ENCODE results near the gene INCENP.
A peak's percentile ranks its signal among the peaks of the same experiment; 100 is the strongest.
"Not testable (repeated sequence)": the region's sequence is repeated elsewhere in the genome, so short reads cannot be mapped to it uniquely, and the experiment has no call there.

The INCENP gene

DNA sequence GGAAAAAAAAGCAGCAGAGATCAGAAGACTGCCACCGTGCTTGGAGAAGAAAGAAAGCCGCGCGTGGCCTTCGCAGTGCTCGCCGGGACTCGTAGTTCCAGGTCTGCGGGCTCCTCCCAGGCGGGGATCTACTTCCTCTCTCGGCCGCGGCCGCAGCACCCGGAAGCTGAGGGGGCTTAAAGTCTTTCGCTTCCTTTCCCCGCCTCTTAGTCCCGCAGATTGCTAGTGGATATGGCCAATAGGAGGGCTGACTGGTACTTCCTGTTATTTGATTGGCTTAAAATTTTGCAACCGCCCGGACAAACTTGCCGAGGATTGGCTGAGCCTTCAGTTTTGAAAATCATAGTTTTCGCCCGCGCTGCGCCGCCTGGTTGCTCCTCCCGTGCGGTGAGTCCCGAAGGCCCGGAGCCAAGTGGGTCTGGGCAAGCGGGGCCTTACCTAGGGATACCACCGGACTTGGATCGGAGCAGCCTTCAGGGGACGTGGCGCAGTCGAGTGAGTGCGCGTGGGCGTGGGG, at the start of gene INCENP:
Gene INCENP, plus strand, starts transcription at position 343 of the 517 bp plus-strand sequence. CDS start 4,151 bp downstream, outside the sequence.
- DNase-seq = peak; percentile 96

DNA sequence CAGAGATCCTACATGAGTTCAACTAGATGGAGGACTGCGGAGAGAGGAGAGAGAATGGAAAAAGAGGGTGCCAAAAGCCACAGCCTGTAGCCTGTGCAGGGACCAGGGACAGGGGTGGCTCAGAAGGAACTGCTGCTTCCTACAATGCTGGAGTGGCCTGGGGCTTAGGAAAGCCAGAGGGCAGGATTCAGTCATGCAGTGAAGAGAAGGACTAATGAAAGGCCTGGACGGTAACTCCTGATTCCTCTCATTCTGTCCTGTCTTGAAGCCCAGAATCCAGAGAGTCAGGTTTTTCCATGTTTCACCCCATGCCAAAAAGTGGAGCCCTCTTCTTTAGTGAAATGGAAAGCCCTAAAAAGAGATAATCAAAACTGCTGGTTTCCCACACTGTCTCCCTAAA, 48.4 kb upstream of the INCENP start:
- DNase-seq = no peak

DNA sequence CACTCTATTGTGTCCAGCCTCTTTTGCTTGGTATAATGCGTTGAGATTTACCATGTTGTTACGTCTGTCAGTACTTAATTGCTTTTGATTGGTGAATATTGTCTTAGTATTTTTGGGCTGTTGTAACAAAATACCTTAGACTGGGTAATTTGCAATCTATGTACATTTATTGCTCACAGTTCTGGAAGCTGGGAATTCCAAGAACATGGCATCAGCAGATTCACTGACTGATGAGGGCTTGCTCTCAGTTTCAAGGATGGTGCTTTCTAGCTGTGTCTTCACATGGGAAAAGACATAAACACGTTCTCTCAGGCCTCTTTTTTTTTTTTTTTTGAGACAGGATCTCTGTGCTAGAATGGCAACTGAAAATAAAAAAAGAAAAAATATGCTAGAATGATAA, 46.7 kb upstream of the INCENP start:
- no peak for DNase-seq

DNA sequence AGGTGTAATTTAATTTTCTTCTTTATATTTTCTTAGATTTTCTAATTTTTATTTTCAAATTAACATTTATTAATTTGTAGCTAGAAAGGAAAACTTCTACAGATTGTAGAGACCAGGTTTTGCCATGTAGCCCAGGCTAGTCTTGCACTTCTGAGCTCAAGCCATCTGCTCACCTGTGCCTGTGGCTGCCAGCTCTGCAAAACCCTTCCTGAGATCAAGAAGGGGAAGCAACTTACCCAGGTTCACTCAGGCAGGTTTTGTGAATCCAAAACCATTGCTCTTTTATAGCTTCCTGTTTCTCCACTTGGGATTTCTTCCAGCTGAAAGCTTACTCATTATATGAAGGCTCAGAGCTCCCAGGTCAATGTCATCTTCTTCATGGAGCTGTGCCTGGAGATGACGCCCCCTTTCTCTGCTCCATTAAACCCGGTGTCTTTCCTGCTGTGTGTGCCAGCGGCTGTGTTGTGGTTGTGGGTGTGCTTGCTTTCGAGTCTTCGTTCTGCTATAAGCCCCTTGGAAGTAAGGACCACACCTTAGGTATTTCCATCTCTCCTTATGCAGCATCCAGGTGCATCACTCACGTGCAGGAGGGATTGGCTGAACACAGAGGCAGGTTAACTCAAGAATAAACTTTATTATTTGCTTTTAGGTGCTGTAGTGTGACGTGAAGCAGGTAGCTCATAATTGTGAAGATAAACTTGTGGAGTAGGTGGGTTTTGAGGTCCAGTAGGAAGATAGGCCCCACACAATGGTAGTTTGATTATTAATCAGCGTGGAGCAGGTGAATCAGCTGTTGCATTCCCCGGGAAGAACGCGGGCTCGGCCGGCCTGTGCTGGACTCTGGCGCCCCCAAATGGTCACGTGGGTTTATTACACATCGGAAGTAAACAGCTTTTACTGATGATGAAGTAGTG, 42.2 kb upstream of the INCENP start:
- DNase-seq = no peak

DNA sequence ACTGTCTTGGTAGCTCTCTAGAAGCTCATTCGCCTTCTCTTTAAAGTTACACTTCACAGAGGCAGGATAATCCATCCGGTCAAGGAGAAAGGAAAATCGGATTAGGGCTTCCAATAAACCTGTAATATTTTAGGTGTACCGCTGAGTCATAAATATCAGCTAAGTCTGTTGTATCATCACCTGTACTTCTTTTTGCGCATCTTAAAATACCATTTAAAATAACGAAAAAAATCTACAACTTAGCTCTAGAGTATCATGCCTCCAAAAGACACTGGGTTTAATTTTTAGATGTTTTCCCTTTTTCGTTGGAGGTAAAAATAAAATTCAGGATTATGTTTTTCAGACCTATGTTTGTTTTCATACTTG, 41.5 kb upstream of the INCENP start:
- DNase-seq = no peak

DNA sequence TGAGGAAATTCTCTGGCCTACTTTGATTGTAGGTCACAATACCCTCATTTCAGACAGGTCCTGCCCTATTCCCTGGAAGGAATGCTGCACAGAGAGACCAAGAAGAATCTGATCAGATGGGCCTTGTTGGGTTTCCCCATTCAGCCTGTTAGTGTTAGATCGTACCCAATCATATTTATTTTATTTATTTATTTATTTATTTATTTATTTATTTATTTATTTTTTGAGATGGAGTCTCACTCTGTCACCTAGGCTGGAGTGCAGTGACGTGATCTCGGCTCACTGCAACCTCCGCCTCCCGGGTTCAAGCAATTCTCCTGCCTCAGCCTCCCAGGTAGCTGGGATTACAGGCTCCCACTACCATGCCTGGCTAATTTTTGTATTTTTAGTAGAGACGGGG, 39.0 kb upstream of the INCENP start:
- DNase-seq = not testable (repeated sequence)

DNA sequence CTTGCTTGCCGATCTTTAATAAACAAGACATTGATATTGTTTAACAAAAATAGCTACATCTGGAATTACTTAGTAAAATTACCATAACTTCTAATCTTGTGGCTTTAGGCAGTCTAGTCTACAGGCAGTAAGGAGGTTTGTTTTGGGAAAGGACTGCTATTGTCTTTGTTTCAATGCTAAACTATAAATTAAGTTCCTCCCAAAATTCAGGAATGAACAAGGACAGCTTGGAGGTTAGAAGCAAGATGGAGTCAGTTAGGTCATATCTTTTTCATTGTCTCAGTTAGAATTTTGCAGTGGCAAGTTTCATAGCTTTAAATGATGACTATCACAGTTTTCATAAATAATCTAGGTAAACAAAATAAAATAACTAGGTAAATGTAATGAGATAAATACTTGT, 36.1 kb upstream of the INCENP start:
- DNase-seq = no peak

DNA sequence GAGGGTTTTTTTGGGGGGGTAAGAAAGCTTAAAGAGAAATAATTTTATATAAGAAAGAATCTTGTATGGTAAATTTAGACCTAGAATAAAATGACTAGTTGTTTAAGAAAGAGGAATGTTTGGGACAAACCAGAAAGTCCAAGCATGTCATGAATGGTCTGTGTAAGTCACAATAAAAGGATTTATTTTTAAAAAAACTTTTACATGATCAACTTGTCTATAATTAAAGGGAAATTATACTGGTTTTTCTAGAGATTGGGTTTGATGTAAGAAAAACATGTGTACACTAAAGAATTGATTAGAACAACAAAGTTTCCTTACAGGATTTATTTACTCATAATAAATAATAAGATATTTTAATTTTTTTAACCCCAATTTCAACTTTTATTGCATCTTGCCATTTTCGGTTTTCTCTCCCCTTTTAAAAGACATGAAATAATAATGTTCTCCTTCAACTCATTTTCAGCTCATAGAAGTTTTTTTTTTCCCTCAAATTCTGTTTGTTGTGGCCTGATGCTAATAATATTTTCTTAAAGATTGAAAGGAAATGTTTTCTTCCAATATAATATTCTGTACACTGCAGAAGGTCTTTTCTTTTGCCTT, 35.4 kb upstream of the INCENP start:
- no peak for DNase-seq

DNA sequence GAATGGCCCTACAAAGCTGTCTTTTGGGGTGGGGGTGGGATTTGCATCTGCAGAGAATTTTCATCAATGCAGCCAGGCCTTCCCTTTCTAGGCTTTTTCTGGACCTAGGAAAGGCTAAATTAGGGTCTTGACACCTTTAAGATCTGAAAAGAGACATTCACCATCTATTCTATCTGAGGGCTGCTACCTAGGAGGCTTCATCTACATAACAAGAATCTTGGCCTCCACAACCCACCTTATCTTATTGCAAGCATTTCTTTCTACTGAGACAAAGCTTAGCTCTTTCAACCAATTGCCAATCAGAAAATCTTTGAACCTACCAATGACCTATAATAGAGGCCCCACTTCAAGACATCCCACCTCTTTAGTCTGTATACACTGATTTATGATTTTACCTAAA, 20.7 kb upstream of the INCENP start:
- no peak for DNase-seq

DNA sequence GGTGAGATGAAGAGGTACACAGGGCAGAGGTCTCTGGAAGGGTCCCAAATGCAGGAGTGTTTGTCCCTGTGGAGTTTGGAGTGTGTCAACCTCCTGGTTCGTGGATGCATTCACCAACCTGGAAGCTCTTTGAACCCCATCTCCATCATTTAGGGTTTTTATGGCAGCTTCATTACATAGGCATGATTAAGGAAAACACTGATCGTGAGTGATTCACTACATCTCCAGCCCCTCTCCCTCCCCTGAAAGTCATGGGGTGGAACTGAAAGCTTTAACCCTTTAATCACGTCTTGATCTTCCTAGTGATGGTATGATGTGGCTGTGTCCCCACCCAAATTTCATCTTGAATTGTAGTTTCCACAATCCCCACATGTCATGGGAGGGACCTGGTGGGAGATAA, 19.8 kb upstream of the INCENP start:
- no peak for DNase-seq

DNA sequence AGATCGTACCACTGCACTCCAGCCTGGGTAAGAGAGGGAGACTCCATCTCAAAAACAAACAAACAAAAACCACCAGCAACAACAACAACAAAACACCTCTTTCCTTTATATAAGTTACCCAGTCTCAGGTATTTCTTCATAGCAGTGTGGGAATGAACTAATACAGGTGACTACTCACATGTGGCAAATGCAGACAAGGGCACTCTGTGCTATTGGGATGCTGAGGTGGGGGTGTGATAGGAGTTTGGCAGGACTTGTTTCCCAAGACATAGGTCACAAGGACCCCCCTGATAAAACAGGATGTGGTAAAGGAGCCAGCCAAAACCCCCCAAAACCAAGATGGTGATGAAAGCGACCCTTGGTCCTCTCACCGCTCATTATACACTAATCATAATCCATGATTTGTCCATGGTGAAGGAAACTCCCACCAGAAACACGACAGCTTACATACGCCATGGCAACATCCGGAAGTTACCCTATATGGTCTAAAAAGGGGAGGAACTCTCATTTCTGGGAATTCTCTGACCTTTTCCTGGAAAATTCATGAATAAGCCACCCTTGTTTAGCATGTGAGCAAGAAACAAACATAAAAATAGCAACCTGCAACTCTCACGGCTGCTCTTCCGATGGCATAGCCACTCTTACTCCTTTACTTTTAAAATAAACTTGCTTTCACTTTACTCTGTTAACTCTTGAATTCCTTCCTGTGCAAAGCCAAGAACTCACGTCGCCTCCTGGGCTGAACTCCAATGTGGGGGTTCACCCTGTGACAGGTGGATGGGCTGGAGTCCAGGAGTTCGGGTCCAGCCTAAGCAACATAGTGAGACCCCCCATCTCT, 18.8 kb upstream of the INCENP start:
- DNase-seq = no peak

DNA sequence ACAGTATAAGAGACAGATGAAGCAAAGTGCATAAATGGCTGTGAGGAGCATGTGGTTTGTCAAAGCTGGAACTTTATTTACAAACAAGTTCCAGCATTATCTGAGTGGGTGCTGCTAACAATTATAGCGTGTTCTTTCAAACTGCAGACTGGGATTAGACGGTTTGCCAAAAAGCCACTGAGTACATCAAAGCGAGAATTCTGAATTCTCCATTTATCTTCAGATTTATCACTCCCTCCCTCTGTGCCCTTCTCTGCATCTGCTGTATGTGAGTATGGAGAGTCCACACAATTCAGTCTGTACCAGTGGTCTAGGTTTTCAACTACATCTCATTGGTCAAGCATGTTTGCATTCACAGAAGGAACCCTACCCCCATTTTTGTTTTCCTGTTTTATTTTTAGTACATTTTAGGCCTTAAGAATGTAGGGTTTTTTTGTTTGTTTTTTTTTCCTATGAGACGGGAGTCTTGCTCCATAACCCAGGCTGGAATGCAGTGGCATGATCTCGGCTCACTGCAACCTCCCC, 18.1 kb upstream of the INCENP start:
- no peak for DNase-seq

DNA sequence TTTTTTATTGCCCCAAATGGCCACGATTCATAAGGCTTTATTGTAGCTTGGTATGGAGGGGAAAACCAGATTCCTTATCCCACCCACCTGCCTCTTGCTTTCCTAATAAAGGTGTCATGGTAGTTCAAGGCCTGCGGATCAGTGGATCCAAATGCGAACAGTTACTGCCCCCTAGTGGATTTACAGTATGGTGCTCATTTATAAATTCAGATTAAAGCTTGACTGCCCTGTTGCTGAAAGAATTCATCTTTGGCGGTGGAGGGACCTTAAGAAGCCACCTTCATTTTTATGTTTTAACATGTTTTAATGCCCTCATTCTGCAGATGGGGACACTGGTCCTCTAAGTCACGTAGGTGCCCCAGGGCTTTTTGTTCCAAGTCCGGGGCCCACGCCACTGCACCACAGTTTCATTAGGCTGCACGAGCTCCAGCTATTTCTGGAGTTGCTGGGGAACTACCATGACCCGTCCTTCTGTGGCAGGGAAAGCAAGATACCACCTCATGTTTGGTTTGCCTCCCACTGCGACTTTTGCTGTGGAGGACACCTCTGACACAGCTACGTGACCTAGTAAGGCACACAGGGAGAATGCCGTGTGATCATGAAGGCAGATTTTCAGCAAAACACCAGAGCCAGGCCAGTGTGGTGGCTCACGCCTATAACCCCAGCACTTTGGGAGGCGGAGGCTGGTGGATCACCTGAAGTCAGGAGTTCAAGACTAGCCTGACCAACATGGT, 15.6 kb upstream of the INCENP start:
- no peak for DNase-seq

DNA sequence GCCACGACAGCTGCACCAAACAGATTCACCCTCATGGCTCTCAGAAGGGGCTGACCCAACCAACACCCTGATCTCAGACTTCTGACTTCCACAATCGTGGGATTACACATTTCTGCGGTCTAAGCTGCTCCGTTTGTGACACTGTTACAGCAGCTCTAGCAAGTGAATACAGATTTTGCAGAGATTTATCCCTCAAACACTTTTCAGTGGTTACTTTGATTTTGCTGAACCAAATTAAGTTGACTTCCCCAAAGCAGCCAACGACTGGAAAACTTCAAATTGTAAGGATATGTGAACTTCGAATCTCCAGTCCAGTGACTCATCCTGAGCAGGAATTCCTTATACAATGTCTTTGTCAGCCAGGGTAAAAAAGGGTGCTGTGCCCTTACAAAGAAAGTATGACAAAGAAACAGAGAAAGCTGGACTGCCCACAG, 14.8 kb upstream of the INCENP start:
- no peak for DNase-seq

DNA sequence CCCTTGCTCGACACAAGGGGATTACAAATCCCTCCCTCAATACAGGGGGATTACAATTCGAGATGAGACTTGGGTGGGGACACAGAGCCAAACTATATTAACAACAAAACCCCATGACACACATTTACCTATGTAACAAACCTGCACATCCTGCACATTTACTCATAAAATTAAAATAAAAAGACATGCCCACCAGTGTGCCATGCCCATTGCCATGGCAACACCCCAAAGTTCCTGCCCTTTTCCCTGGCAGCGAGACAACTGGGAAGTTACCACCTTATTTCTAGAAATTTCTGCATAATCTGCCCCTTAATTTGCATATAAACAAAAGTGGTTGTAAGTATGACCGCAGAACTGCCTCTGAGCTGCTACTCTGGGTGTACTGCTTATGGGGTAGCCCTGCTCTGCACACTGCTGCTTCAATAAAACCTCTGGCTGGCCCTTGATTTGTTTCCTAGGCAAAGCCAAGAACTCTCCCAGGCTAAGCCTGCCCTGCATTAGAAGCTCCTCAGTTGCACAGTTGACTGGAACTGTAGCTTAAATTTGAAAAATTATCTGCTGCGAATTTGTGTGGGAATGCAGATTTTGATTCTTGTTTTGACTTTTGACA, 8.6 kb upstream of the INCENP start:
- DNase-seq = no peak

DNA sequence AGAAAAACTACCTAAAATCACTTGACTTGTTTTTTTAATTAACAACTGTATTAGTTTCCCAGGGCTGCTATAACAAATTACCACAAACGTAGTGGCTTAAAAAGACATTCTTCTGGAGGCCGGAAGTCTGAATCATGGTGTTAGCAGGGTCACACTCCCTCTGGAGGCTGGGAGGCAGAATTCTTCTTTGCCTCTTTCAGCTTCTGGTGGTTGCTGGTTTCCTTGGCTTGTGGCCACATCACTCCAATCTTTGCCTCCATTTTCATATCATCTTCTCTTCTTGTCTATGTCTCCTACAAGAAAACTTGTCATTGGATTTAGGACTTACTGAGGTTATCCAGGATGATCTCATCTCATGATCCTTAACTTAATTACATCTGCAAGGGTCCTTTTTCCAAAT, 7.4 kb upstream of the INCENP start:
- DNase-seq = no peak

DNA sequence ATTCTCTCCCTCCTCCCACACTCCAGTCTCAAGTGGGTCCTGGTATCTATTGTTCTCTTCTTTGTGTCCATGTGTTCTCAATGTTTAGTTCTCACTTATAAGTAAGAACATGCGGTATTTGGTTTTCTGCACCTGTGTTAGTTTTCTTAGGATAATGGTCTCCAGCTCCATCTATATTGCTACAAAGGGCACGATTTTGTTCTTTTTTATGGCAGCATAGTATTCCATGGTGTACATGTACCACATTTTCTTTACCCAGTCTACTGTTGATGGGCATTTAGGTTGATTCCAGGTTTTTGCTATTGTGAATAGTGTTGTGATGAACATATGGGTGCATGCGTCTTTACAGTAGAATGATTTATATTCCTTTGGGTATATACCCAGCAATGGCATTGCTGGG, 4.2 kb upstream of the INCENP start:
- DNase-seq = no peak

DNA sequence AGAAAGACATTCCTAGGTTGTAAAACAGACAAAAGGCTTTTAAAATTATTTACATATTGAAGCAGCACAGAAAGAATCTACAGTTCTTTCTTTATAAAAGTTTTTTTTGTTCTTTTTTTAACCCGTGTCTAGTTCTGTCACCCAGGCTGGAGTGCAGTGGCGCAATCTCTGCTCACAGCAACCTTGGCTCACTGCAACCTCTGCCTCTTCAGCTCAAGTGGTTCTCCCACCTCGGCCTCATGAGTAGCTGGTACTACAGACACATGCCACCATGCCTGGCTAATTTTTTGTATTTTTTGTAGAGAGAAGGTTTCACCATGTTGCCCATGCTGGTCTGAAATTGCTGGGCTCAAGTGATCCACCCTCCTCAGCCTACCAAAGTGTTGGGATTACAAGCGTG, 3.8 kb upstream of the INCENP start:
- no peak for DNase-seq

DNA sequence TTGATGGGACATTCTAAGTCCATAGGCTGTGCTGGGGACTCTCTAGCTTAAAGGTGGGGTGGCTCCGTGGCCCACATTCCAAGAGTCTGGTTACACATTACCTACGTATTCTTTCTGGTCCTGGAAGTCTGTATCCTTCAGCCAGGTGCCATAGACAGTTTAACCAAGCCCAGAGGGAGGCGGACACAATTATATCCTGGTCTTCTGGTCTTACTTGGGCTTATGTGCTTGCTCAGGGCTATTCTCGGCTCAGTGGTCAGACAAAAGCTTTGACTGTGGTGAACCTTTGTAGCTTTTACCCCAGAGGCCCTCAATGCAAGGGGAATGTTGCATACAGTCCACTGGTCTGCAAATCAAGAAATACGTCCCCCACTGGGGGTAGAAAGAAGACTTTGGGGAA, 3.4 kb upstream of the INCENP start:
- no peak for DNase-seq

DNA sequence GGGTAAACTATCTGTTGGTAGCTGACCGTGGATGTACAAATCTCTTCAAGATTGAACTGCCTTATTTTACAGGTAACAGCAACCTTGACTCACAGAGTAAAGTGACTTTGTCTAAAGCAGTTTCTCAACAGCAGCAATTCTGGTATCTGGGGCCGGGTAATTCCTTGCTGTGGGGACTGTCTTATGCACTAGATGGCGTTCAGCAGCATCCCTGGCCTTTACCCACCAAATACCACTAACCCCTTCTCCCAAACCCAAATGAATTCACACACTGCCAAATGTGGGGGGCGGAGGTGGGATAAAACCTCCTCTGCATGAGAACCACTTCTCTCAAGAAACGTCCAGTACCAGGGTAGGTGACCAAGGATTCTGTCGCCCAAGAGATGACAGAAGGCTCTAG, 1.7 kb upstream of the INCENP start:
- DNase-seq = no peak

DNA sequence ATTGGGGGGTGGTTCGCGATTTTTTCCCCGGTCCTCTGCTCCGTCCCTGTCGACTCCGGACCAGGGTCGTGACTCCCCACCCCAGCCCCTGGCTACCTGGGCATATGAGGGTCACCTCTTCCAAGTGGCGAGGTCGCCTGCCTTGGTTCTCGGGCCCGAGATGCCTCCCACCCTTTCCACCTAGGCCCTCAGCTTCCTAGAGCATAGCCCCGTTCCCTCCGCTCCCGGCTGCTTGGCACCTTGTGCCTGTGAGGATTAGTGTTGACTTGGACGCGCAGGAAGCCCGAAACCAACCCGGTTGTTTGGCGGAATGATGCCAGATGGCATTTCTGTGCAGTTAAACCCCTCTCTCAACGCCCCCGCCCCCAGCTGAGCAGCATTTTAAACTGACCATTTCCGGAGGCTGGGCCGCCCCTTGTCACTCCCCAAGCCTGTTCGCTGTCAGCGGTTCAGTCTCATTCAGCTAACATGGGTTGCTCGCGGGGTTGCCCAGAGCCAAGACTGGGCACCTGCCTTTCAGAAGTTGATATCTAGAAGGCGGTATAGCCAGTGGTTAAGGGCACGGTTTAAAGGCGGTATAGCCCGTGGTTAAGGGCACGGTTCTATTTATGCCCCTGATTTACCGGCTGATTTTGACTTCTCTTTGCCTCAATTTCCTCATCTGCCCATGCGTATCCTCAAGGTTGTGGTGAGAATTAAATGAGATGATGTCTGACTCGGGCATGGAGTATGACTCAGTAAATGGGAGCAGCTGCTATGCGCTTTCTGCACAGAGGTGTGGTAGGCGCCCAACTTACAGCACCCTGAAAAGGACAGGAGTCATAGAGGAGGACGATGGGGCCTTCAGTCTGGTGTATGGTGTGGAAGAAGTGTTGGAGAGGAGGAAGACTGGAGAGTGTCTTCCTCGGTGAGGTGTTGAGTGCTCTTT, 639 bp downstream of the INCENP start:
- no peak for DNase-seq
